Colonic mucosa (tissue), 4 donors: ENCODE results near the gene PPARG. TPM values are rescaled to one million over a fixed set of nuclear protein-coding genes. Genes with fewer than 3 reads are reported as not detected.
"Not testable (repeated sequence)": the region's sequence is repeated elsewhere in the genome, so short reads cannot be mapped to it uniquely, and the experiment has no call there.

Source experiments
- DNase-seq: peaks from one replicate; pipeline ENCODE4 v3.0.0-alpha.2; 2020
- H3K27ac ChIP-seq: fragments of 200-600 bp; one replicate; pipeline ENCODE4 v1.8.0; 2021
- H3K27me3 ChIP-seq: fragments of 200-600 bp; one replicate; pipeline ENCODE4 v1.8.0; 2021
- H3K36me3 ChIP-seq: fragments of 200-600 bp; one replicate; pipeline ENCODE4 v1.8.0; 2021
- H3K4me1 ChIP-seq: fragments of 200-600 bp; one replicate; pipeline ENCODE4 v1.8.0; 2021; ENCODE audit warnings: mild to moderate bottlenecking
- H3K4me3 ChIP-seq: fragments of 200-600 bp; one replicate; pipeline ENCODE4 v1.8.0; 2021
- H3K9ac ChIP-seq, 2 donors: one replicate each; pipeline ENCODE4 v1.7.0; 2013; ENCODE audit warnings: control low read depth in 2 of 2, low read depth in 2 of 2, low read length in 2 of 2
- H3K9me3 ChIP-seq: fragments of 200-600 bp; one replicate; pipeline ENCODE4 v1.8.0; 2021
- CTCF ChIP-seq: fragments of 200-600 bp; IDR thresholded peaks from one replicate; pipeline ENCODE4 v1.8.0; 2022; ENCODE audit warnings: antibody characterized with exemption, mild to moderate bottlenecking
- intact Hi-C: fragments of 100-400 bp; cut with DNase I; formaldehyde crosslinking; loops from one replicate; pipeline ENCODE4 v1.14.1; 2022
- total RNA-seq, 2 donors: library from RNA; stranded (reverse); fragmentation: NEBNext Ultra II Directional in 1 of 2; extraction: Animal tissue kit (Norgen Biotek cat#: 25700) in 1 of 2; gene quantifications; one replicate each; pipeline ENCODE4 v1.2.1, GENCODE V29; 2021
- donor health status: healthy.
- donor health status: DM: no; HTN: no; CAD: no.
- donor health status: DM: no; HTN: no; CAD: no.

The PPARG gene
- total RNA-seq, 2 donors from 2014 or later, result 85.2 to 169 TPM

- intact Hi-C loops, result no loop called here
- H3K9me3 ChIP-seq, result no peaks in the 10 kb centered on the region
- H3K27ac ChIP-seq, result no peak overlapping the region
- H3K9ac ChIP-seq, result no peak overlapping the region
- no peaks in the 10 kb centered on the region for H3K4me1 ChIP-seq
- TF ChIP-seq CTCF, result no peak
- DNase-seq, result no peak
- no peak overlapping the region for H3K4me3 ChIP-seq
- H3K36me3 ChIP-seq, result no peaks in the 10 kb centered on the region
- no peaks in the 10 kb centered on the region for H3K27me3 ChIP-seq
These were observed 39.4 kb upstream of the PPARG start for GRCh38 chr3:12249519-12249918.

GRCh38 chr3:12252889-12253288, 36.0 kb upstream of the PPARG start:
- Histone ChIP-seq H3K9ac (no peak overlapping the region), H3K4me3 (no peak overlapping the region), H3K9me3 (no peaks in the 10 kb centered on the region), H3K27ac (no peak overlapping the region), H3K27me3 (no peaks in the 10 kb centered on the region), H3K36me3 (no peaks in the 10 kb centered on the region), H3K4me1 (no peaks in the 10 kb centered on the region)
- TF ChIP-seq CTCF, result no peak
- intact Hi-C loops, result no loop called here
- no peak for DNase-seq

- no peaks in the 10 kb centered on the region for H3K36me3 ChIP-seq
- H3K27me3 ChIP-seq, result no peaks in the 10 kb centered on the region
- intact Hi-C loops, result no loop called here
- no peaks in the 10 kb centered on the region for H3K9me3 ChIP-seq
- H3K4me3 ChIP-seq, result no peak overlapping the region
- no peak overlapping the region for H3K9ac ChIP-seq
- no peak overlapping the region for H3K27ac ChIP-seq
- no peak for TF ChIP-seq CTCF
- no peaks in the 10 kb centered on the region for H3K4me1 ChIP-seq
- no peak for DNase-seq
These were observed 35.1 kb upstream of the PPARG start for GRCh38 chr3:12253516-12254343.

- Histone ChIP-seq H3K36me3 (no peaks in the 10 kb centered on the region), H3K4me3 (no peak overlapping the region), H3K9ac (no peak overlapping the region), H3K9me3 (no peaks in the 10 kb centered on the region), H3K4me1 (no peaks in the 10 kb centered on the region), H3K27ac (no peak overlapping the region), H3K27me3 (no peaks in the 10 kb centered on the region)
- TF ChIP-seq CTCF, result no peak
- intact Hi-C loops, result no loop called here
- DNase-seq, result peak; percentile 39
These were observed 33.5 kb upstream of the PPARG start for GRCh38 chr3:12255393-12255792.

- no peak overlapping the region for H3K27ac ChIP-seq
- no peaks in the 10 kb centered on the region for H3K27me3 ChIP-seq
- H3K36me3 ChIP-seq, result no peaks in the 10 kb centered on the region
- H3K9ac ChIP-seq, result no peak overlapping the region
- no peak for DNase-seq
- intact Hi-C loops, result no loop called here
- no peaks in the 10 kb centered on the region for H3K9me3 ChIP-seq
- no peaks in the 10 kb centered on the region for H3K4me1 ChIP-seq
- TF ChIP-seq CTCF, result no peak
- H3K4me3 ChIP-seq, result no peak overlapping the region
These were observed 30.0 kb upstream of the PPARG start for GRCh38 chr3:12258911-12259310.

- H3K36me3 ChIP-seq, H3K9ac ChIP-seq, H3K4me3 ChIP-seq, H3K9me3 ChIP-seq, H3K4me1 ChIP-seq, H3K27ac ChIP-seq, intact Hi-C loops, H3K27me3 ChIP-seq: not testable (repeated sequence)
- DNase-seq, result peak; percentile 43
These were observed 26.7 kb upstream of the PPARG start for GRCh38 chr3:12262173-12262572.
